Activated T-cell treated with anti-CD3 and anti-CD28 coated beads, Interleukin-2, amount 50 U/mL, for 72 hours (primary cell): Measurements from ENCODE around the gene PLA2G4F. TPM values are rescaled to one million over a fixed set of nuclear protein-coding genes. Genes with fewer than 3 reads are reported as not detected.
"Not testable (repeated sequence)": the region's sequence is repeated elsewhere in the genome, so short reads cannot be mapped to it uniquely, and the experiment has no call there.

Source experiments
- ATAC-seq, 2 donors: fragments of 150-1000 bp; cut with Tn5 transposase; replicated peaks in 1 of 2; 2 replicates each; pipeline ENCODE4 v1.10.0; 2021; ENCODE audit warnings: moderate library complexity in 2 of 2, mild to moderate bottlenecking in 1 of 2
- DNase-seq, 2 donors: peaks; one replicate each; pipeline ENCODE4 v3.0.0; 2021 to 2022; ENCODE audit warnings: mixed read lengths in 1 of 2
- H3K27ac Mint-ChIP-seq: one replicate; pipeline ENCODE4 v1.8.0; 2022; ENCODE audit warnings: mild to moderate bottlenecking, moderate library complexity, mixed read lengths
- H3K27me3 Mint-ChIP-seq: one replicate; pipeline ENCODE4 v1.8.0; 2022; ENCODE audit warnings: low read depth, mixed read lengths
- H3K36me3 Mint-ChIP-seq, 2 donors: one replicate each; pipeline ENCODE4 v1.8.0; 2022; ENCODE audit warnings: mixed read lengths in 2 of 2, mild to moderate bottlenecking in 1 of 2; ENCODE audit not compliant: insufficient read depth in 2 of 2
- H3K4me1 Mint-ChIP-seq: one replicate; pipeline ENCODE4 v1.8.0; 2022; ENCODE audit warnings: low read depth, mixed read lengths
- H3K4me3 Mint-ChIP-seq, 2 donors: one replicate each; pipeline ENCODE4 v1.8.0; 2022; ENCODE audit warnings: mild to moderate bottlenecking in 2 of 2, mixed read lengths in 2 of 2, moderate library complexity in 2 of 2
- H3K9me3 Mint-ChIP-seq, 2 donors: one replicate each; pipeline ENCODE4 v1.8.0; 2022; ENCODE audit warnings: mixed read lengths in 2 of 2
- total RNA-seq, 2 donors: library from RNA; stranded (reverse); gene quantifications; one replicate each; pipeline ENCODE4 v1.2.3, GENCODE V29; 2022

Gene PLA2G4F
- total RNA-seq, 2 donors from 2014 or later: 0.07 TPM; not detected in 1

GRCh38 chr15:42107473-42107872 lies 49.0 kb downstream of the PLA2G4F start:
- Mint-ChIP-seq H3K9me3 (peaks cover 0 to 2% of the 10 kb centered on the region in 2 donors), H3K27me3 (peaks cover 14% of the 10 kb centered on the region), H3K4me3 (peak overlapping the region; percentile 61 to 65), H3K27ac (no peak overlapping the region), H3K4me1 (peaks cover 24% of the 10 kb centered on the region), H3K36me3 (no peaks in the 10 kb centered on the region)
- ATAC-seq: peak; percentile 96 to 97
- peak; percentile 57 to 59 for DNase-seq

- Mint-ChIP-seq H3K9me3 (no peaks in the 10 kb centered on the region), H3K36me3 (no peaks in the 10 kb centered on the region), H3K4me1 (peaks cover 26% of the 10 kb centered on the region), H3K27ac (no peak overlapping the region), H3K4me3 (no peak overlapping the region), H3K27me3 (peaks cover 15% of the 10 kb centered on the region)
- ATAC-seq (no peak), DNase-seq (no peak)
These were observed 50.1 kb downstream of the PLA2G4F start for GRCh38 chr15:42106288-42106687.

GRCh38 chr15:42104095-42104891 lies 52.1 kb downstream of the PLA2G4F start:
- DNase-seq: no peak
- ATAC-seq: no peak
- H3K9me3 Mint-ChIP-seq: no peaks in the 10 kb centered on the region
- H3K27ac Mint-ChIP-seq: no peak overlapping the region
- peaks cover 23% of the 10 kb centered on the region for H3K4me1 Mint-ChIP-seq
- H3K27me3 Mint-ChIP-seq: peaks cover 25% of the 10 kb centered on the region
- no peaks in the 10 kb centered on the region for H3K36me3 Mint-ChIP-seq
- no peak overlapping the region for H3K4me3 Mint-ChIP-seq

- Mint-ChIP-seq H3K36me3 (no peaks in the 10 kb centered on the region), H3K27me3 (peaks cover 12% of the 10 kb centered on the region), H3K9me3 (no peaks in the 10 kb centered on the region), H3K27ac (no peak overlapping the region), H3K4me1 (peaks cover 15% of the 10 kb centered on the region), H3K4me3 (no peak overlapping the region)
- ATAC-seq: no peak
- no peak for DNase-seq
These were observed 53.7 kb downstream of the PLA2G4F start for GRCh38 chr15:42102646-42103235.

GRCh38 chr15:42101861-42102260 lies 54.6 kb downstream of the PLA2G4F start:
- no peaks in the 10 kb centered on the region for H3K9me3 Mint-ChIP-seq
- ATAC-seq (no peak), DNase-seq (no peak)
- peaks cover 12% of the 10 kb centered on the region for H3K27me3 Mint-ChIP-seq
- no peak overlapping the region for H3K4me3 Mint-ChIP-seq
- no peaks in the 10 kb centered on the region for H3K36me3 Mint-ChIP-seq
- H3K4me1 Mint-ChIP-seq: peaks cover 9% of the 10 kb centered on the region
- no peak overlapping the region for H3K27ac Mint-ChIP-seq

GRCh38 chr15:42100021-42100800 lies 56.2 kb downstream of the PLA2G4F start:
- H3K36me3 Mint-ChIP-seq: no peaks in the 10 kb centered on the region
- no peak for ATAC-seq
- H3K27me3 Mint-ChIP-seq: peaks cover 12% of the 10 kb centered on the region
- H3K4me1 Mint-ChIP-seq: peaks cover 9% of the 10 kb centered on the region
- no peak overlapping the region for H3K4me3 Mint-ChIP-seq
- no peaks in the 10 kb centered on the region for H3K9me3 Mint-ChIP-seq
- no peak for DNase-seq
- no peak overlapping the region for H3K27ac Mint-ChIP-seq

GRCh38 chr15:42097018-42097417 lies 59.4 kb downstream of the PLA2G4F start:
- Mint-ChIP-seq H3K4me3 (no peak overlapping the region), H3K36me3 (no peaks in the 10 kb centered on the region), H3K27ac (no peak overlapping the region), H3K27me3 (peaks cover 12% of the 10 kb centered on the region), H3K4me1 (peaks cover 7% of the 10 kb centered on the region), H3K9me3 (no peaks in the 10 kb centered on the region)
- DNase-seq (no peak), ATAC-seq (no peak)

GRCh38 chr15:42094512-42094963 lies 61.9 kb downstream of the PLA2G4F start, which contains the start of gene PLA2G4D:
Gene PLA2G4D (minus strand): TSS chr15:42094562. CDS start chr15:42094459, 103 bp downstream.
- no peak within 1 kb of the TSS for H3K4me3 Mint-ChIP-seq
- H3K4me1 Mint-ChIP-seq: peaks cover 7% of the 10 kb centered on the region
- no peaks in the 10 kb centered on the region for H3K36me3 Mint-ChIP-seq
- no peak within 1 kb of the TSS for H3K27ac Mint-ChIP-seq
- peaks cover 2% of the 10 kb centered on the region for H3K27me3 Mint-ChIP-seq
- ATAC-seq (no peak), DNase-seq (no peak)
- no peaks in the 10 kb centered on the region for H3K9me3 Mint-ChIP-seq

- Mint-ChIP-seq H3K4me1 (peaks cover 7% of the 10 kb centered on the region), H3K9me3 (no peaks in the 10 kb centered on the region), H3K36me3 (no peaks in the 10 kb centered on the region), H3K27ac (no peak overlapping the region), H3K4me3 (no peak overlapping the region), H3K27me3 (peaks cover 7% of the 10 kb centered on the region)
- no peak for ATAC-seq
- no peak for DNase-seq
These were observed 62.5 kb downstream of the PLA2G4F start for GRCh38 chr15:42093966-42094365.

GRCh38 chr15:42092398-42093318 lies 63.8 kb downstream of the PLA2G4F start:
- DNase-seq: no peak
- no peaks in the 10 kb centered on the region for H3K9me3 Mint-ChIP-seq
- no peak overlapping the region for H3K4me3 Mint-ChIP-seq
- H3K27ac Mint-ChIP-seq: no peak overlapping the region
- peaks cover 11% of the 10 kb centered on the region for H3K27me3 Mint-ChIP-seq
- H3K36me3 Mint-ChIP-seq: no peaks in the 10 kb centered on the region
- peak in 1 of 2 donors; percentile 78 for ATAC-seq
- H3K4me1 Mint-ChIP-seq: peaks cover 7% of the 10 kb centered on the region

GRCh38 chr15:42091753-42092397 lies 64.6 kb downstream of the PLA2G4F start:
- not testable (repeated sequence) for H3K4me3 Mint-ChIP-seq, ATAC-seq, DNase-seq, H3K27ac Mint-ChIP-seq, H3K9me3 Mint-ChIP-seq, H3K36me3 Mint-ChIP-seq, H3K4me1 Mint-ChIP-seq
- peaks cover 13% of the 10 kb centered on the region for H3K27me3 Mint-ChIP-seq

GRCh38 chr15:42090781-42091180 lies 65.7 kb downstream of the PLA2G4F start:
- Mint-ChIP-seq H3K27ac (no peak overlapping the region), H3K4me1 (peaks cover 7% of the 10 kb centered on the region), H3K4me3 (no peak overlapping the region), H3K27me3 (peaks cover 16% of the 10 kb centered on the region), H3K36me3 (no peaks in the 10 kb centered on the region), H3K9me3 (no peaks in the 10 kb centered on the region)
- ATAC-seq (no peak), DNase-seq (no peak)
